ENCODE results near the gene LMF1.

GRCh38 chr16:1014771-1015495, 44.1 kb upstream of the LMF1 start:
- TF ChIP-seq EZH2phosphoT487 (conservative IDR thresholded peaks at IDR 0.05; ENCODE audit: low read length) = no peak
- no peak for TF ChIP-seq CTCF (IDR thresholded peaks at IDR 0.05; ENCODE audit: insufficient read depth, low read length, poor library complexity, severe bottlenecking)

Data from SU-DHL-6 (cell line).